ENCODE data around the gene LAMB3. TPM values are rescaled to one million over a fixed set of nuclear protein-coding genes. Genes with fewer than 3 reads are reported as not detected.

LAMB3 gene
- total RNA-seq, 1 donor from 2014 or later, result not detected

DNA sequence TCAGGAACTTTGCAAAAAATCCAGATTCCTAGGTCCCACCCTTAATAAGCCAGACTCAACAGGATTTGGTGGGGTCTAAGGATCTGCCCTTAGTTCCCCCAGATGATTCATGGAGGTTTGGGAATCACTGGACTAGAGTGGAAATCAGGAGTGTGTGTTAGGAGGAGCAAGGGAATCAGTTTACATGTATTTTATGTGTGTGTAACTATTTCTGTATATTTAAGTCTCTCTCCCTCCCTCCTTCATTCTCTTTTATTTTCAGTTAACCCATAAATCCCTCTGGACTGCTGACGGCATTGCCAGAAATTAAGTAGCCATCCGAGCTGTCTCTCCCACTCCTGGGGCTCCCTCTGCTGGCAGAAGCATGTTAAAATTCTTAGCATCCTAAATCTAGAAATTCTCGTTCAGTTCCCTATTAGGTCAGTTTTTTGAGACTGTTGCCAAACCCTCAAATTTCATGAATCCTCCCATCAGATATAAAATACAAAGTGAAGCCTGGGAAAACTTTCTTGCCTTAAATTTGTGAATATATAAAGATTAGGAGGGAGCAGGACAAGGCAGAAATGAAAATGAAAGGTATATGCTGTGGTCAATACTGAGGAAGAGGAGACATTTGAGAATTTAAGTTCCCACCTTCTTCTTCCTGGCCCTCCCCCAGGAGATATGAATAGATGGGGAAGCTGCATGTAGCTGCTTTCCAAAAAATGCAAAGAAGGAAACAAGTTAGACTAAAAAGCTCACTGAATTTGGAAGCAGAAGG is 40.7 kb upstream of the LAMB3 start:
- Mint-ChIP-seq H3K27me3 (ENCODE audit: insufficient read depth, low read depth) (peaks cover 9% of the 10 kb centered on the region), H3K4me3 (no peak overlapping the region), H3K9me3 (no peaks in the 10 kb centered on the region), H3K4me1 (peaks cover 4% of the 10 kb centered on the region), H3K27ac (no peak overlapping the region), H3K36me3 (no peaks in the 10 kb centered on the region)
- DNase-seq (ENCODE audit: low spot score), result peak; percentile 89
- Histone ChIP-seq H3K27ac (no peak overlapping the region), H3K36me3 (no peaks in the 10 kb centered on the region), H3K9ac (no peak overlapping the region), H2AFZ (replicated peaks) (no peak overlapping the region), H3K4me1 (no peaks in the 10 kb centered on the region), H3K9me3 (ENCODE audit: low read depth) (no peaks in the 10 kb centered on the region), H4K20me1 (ENCODE audit: low read depth) (no peaks in the 10 kb centered on the region), H3F3A (ENCODE audit: low read depth) (no peaks in the 10 kb centered on the region), H3K27me3 (peaks cover 26% of the 10 kb centered on the region), H3K79me2 (ENCODE audit: low read depth) (no peaks in the 10 kb centered on the region), H3K4me2 (no peak overlapping the region), H3K4me3 (no peak overlapping the region)
- TF ChIP-seq EZH2phosphoT487 (IDR thresholded peaks at IDR 0.05), result no peak
- TF ChIP-seq, protein P1, sequence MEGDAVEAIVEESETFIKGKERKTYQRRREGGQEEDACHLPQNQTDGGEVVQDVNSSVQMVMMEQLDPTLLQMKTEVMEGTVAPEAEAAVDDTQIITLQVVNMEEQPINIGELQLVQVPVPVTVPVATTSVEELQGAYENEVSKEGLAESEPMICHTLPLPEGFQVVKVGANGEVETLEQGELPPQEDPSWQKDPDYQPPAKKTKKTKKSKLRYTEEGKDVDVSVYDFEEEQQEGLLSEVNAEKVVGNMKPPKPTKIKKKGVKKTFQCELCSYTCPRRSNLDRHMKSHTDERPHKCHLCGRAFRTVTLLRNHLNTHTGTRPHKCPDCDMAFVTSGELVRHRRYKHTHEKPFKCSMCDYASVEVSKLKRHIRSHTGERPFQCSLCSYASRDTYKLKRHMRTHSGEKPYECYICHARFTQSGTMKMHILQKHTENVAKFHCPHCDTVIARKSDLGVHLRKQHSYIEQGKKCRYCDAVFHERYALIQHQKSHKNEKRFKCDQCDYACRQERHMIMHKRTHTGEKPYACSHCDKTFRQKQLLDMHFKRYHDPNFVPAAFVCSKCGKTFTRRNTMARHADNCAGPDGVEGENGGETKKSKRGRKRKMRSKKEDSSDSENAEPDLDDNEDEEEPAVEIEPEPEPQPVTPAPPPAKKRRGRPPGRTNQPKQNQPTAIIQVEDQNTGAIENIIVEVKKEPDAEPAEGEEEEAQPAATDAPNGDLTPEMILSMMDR (IDR thresholded peaks at IDR 0.05), result peak; percentile 97

- no peaks in the 10 kb centered on the region for H3K9me3 ChIP-seq (ENCODE audit: low read depth)
- no peak for DNase-seq (ENCODE audit: low spot score)
- peaks cover 26% of the 10 kb centered on the region for H3K27me3 ChIP-seq
- no peaks in the 10 kb centered on the region for H3K79me2 ChIP-seq (ENCODE audit: low read depth)
- Mint-ChIP-seq H3K27ac (no peak overlapping the region), H3K4me3 (no peak overlapping the region), H3K4me1 (peaks cover 4% of the 10 kb centered on the region), H3K36me3 (no peaks in the 10 kb centered on the region), H3K27me3 (ENCODE audit: insufficient read depth, low read depth) (peaks cover 9% of the 10 kb centered on the region), H3K9me3 (no peaks in the 10 kb centered on the region)
- no peaks in the 10 kb centered on the region for H3K4me1 ChIP-seq
- no peak overlapping the region for H2AFZ ChIP-seq (replicated peaks)
- H3K36me3 ChIP-seq, result no peaks in the 10 kb centered on the region
- H3K4me2 ChIP-seq, result no peak overlapping the region
- no peak overlapping the region for H3K27ac ChIP-seq
- TF ChIP-seq EZH2phosphoT487 (IDR thresholded peaks at IDR 0.05) (no peak), EZH2 (IDR thresholded peaks at IDR 0.05) (no peak)
- TF ChIP-seq, protein P1 (IDR thresholded peaks at IDR 0.05), result no peak
- no peaks in the 10 kb centered on the region for H4K20me1 ChIP-seq (ENCODE audit: low read depth)
- H3F3A ChIP-seq (ENCODE audit: low read depth), result no peaks in the 10 kb centered on the region
- H3K4me3 ChIP-seq, result no peak overlapping the region
- H3K9ac ChIP-seq, result no peak overlapping the region
These were observed 40.1 kb upstream of the LAMB3 start for GRCh38 chr1:209692296-209692695.

DNA sequence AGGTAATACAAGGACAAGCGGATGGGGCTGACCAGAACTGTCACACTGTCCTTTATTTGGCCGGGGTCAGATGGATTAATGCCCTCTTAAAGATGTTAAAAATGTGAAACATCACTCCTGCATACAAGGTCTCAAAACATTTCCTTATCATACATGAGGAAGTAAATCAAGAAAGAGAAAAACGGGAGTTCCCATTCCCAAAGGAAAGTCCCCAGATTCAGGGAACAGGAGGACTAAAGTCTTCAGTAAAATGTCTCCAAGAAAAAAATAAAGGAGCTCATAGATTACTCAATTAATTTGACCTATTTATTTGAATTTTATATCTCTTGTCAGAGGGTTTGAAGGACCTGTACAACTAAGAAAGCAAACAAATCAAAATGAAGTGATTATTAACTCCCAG is 39.0 kb upstream of the LAMB3 start:
- no peak overlapping the region for H2AFZ ChIP-seq (replicated peaks)
- H3K27ac ChIP-seq, result no peak overlapping the region
- no peaks in the 10 kb centered on the region for H3K36me3 ChIP-seq
- no peaks in the 10 kb centered on the region for H3K79me2 ChIP-seq (ENCODE audit: low read depth)
- no peaks in the 10 kb centered on the region for H4K20me1 ChIP-seq (ENCODE audit: low read depth)
- H3K4me3 ChIP-seq, result no peak overlapping the region
- Mint-ChIP-seq H3K27me3 (ENCODE audit: insufficient read depth, low read depth) (peaks cover 9% of the 10 kb centered on the region), H3K27ac (no peak overlapping the region), H3K36me3 (no peaks in the 10 kb centered on the region), H3K9me3 (no peaks in the 10 kb centered on the region), H3K4me1 (peaks cover 4% of the 10 kb centered on the region), H3K4me3 (no peak overlapping the region)
- H3K9me3 ChIP-seq (ENCODE audit: low read depth), result no peaks in the 10 kb centered on the region
- DNase-seq (ENCODE audit: low spot score), result no peak
- no peaks in the 10 kb centered on the region for H3F3A ChIP-seq (ENCODE audit: low read depth)
- H3K4me2 ChIP-seq, result no peak overlapping the region
- no peak for TF ChIP-seq EZH2phosphoT487 (IDR thresholded peaks at IDR 0.05)
- TF ChIP-seq, protein P1 (IDR thresholded peaks at IDR 0.05), result no peak
- TF ChIP-seq EZH2 (IDR thresholded peaks at IDR 0.05), result no peak
- peaks cover 26% of the 10 kb centered on the region for H3K27me3 ChIP-seq
- no peaks in the 10 kb centered on the region for H3K4me1 ChIP-seq
- no peak overlapping the region for H3K9ac ChIP-seq
